Activated naive CD8-positive, alpha-beta T cell treated with anti-CD3 and anti-CD28 coated beads, Interleukin-2, amount 50 U/mL, for 24 hours (primary cell): ENCODE results near the gene DOCK7.

Experiments used
- ATAC-seq: fragments of 150-1000 bp; cut with Tn5 transposase; one replicate; pipeline ENCODE4 v1.10.0; 2021
- DNase-seq: peaks from one replicate; pipeline ENCODE4 v3.0.0; 2021
- H3K27ac Mint-ChIP-seq: one replicate; pipeline ENCODE4 v1.8.0; 2021; ENCODE audit warnings: mild to moderate bottlenecking, mixed read lengths
- H3K27me3 Mint-ChIP-seq: one replicate; pipeline ENCODE4 v1.8.0; 2021; ENCODE audit warnings: mixed read lengths
- H3K36me3 Mint-ChIP-seq: one replicate; pipeline ENCODE4 v1.8.0; 2021; ENCODE audit warnings: low read depth, mixed read lengths
- H3K4me1 Mint-ChIP-seq: one replicate; pipeline ENCODE4 v1.8.0; 2021; ENCODE audit warnings: mixed read lengths
- H3K4me3 Mint-ChIP-seq: one replicate; pipeline ENCODE4 v1.8.0; 2021; ENCODE audit warnings: mild to moderate bottlenecking, moderate library complexity, mixed read lengths
- H3K9me3 Mint-ChIP-seq: one replicate; pipeline ENCODE4 v1.8.0; 2021; ENCODE audit warnings: mixed read lengths

The DOCK7 gene

GRCh38 chr1:62450301-62450700, 237.9 kb downstream of the DOCK7 start:
- ATAC-seq (no peak), DNase-seq (no peak)
- Mint-ChIP-seq H3K9me3 (no peaks in the 10 kb centered on the region), H3K36me3 (peaks cover 64% of the 10 kb centered on the region), H3K4me1 (peaks cover 24% of the 10 kb centered on the region), H3K4me3 (no peak overlapping the region), H3K27me3 (no peaks in the 10 kb centered on the region), H3K27ac (peak overlapping the region; percentile 6)

GRCh38 chr1:62448221-62448933, 239.8 kb downstream of the DOCK7 start:
- Mint-ChIP-seq H3K27me3 (no peaks in the 10 kb centered on the region), H3K27ac (peak overlapping the region; percentile 31), H3K4me3 (no peak overlapping the region)

GRCh38 chr1:62444701-62445100, 243.5 kb downstream of the DOCK7 start:
- H3K9me3 Mint-ChIP-seq: no peaks in the 10 kb centered on the region
- H3K27me3 Mint-ChIP-seq: no peaks in the 10 kb centered on the region
- H3K36me3 Mint-ChIP-seq: peaks cover 69% of the 10 kb centered on the region
- DNase-seq (no peak), ATAC-seq (no peak)
- peaks cover 36% of the 10 kb centered on the region for H3K4me1 Mint-ChIP-seq
- H3K4me3 Mint-ChIP-seq: no peak overlapping the region
- no peak overlapping the region for H3K27ac Mint-ChIP-seq

More at GRCh38 chr1:62448221-62448933, 239.8 kb downstream of the DOCK7 start:
- Mint-ChIP-seq H3K4me1 (peaks cover 29% of the 10 kb centered on the region), H3K36me3 (peaks cover 68% of the 10 kb centered on the region), H3K9me3 (no peaks in the 10 kb centered on the region)
- DNase-seq: no peak
- no peak for ATAC-seq

- H3K36me3 Mint-ChIP-seq: peaks cover 45% of the 10 kb centered on the region
- H3K27me3 Mint-ChIP-seq: no peaks in the 10 kb centered on the region
- H3K9me3 Mint-ChIP-seq: peaks cover 3% of the 10 kb centered on the region
- peak overlapping the region; percentile 90 for H3K4me3 Mint-ChIP-seq
- DNase-seq (no peak), ATAC-seq (no peak)
- no peak overlapping the region for H3K27ac Mint-ChIP-seq
- peaks cover 46% of the 10 kb centered on the region for H3K4me1 Mint-ChIP-seq
Observed at GRCh38 chr1:62439652-62440371, 248.4 kb downstream of the DOCK7 start.

- ATAC-seq: no peak
- peaks cover 3% of the 10 kb centered on the region for H3K9me3 Mint-ChIP-seq
- DNase-seq: no peak
- H3K4me1 Mint-ChIP-seq: peaks cover 46% of the 10 kb centered on the region
- no peaks in the 10 kb centered on the region for H3K27me3 Mint-ChIP-seq
- peaks cover 37% of the 10 kb centered on the region for H3K36me3 Mint-ChIP-seq
- H3K4me3 Mint-ChIP-seq: peak overlapping the region; percentile 90
- H3K27ac Mint-ChIP-seq: peak overlapping the region; percentile 85
Observed at GRCh38 chr1:62438163-62438562, 250.0 kb downstream of the DOCK7 start.

GRCh38 chr1:62437273-62437940, 250.8 kb downstream of the DOCK7 start:
- no peaks in the 10 kb centered on the region for H3K27me3 Mint-ChIP-seq
- DNase-seq (peak; percentile 40), ATAC-seq (no peak)
- peaks cover 46% of the 10 kb centered on the region for H3K4me1 Mint-ChIP-seq
- peaks cover 3% of the 10 kb centered on the region for H3K9me3 Mint-ChIP-seq
- peak overlapping the region; percentile 90 for H3K4me3 Mint-ChIP-seq
- H3K27ac Mint-ChIP-seq: peak overlapping the region; percentile 100
- peaks cover 33% of the 10 kb centered on the region for H3K36me3 Mint-ChIP-seq

- peaks cover 3% of the 10 kb centered on the region for H3K9me3 Mint-ChIP-seq
- DNase-seq: peak; percentile 94
- peak; percentile 92 for ATAC-seq
Observed at GRCh38 chr1:62436466-62437272, 251.5 kb downstream of the DOCK7 start, which contains the start of gene USP1. USP1 (plus strand) TSS chr1:62437049; CDS start chr1:62439868, 2,819 bp downstream.

GRCh38 chr1:62436039-62436465, 252.1 kb downstream of the DOCK7 start:
- Mint-ChIP-seq H3K4me3 (peak overlapping the region; percentile 90), H3K4me1 (peaks cover 43% of the 10 kb centered on the region), H3K27me3 (no peaks in the 10 kb centered on the region), H3K9me3 (peaks cover 3% of the 10 kb centered on the region), H3K36me3 (peaks cover 21% of the 10 kb centered on the region), H3K27ac (peak overlapping the region; percentile 100)
- ATAC-seq (no peak), DNase-seq (peak; percentile 93)

More at GRCh38 chr1:62436466-62437272, 251.5 kb downstream of the DOCK7 start, which contains the start of gene USP1:
- Mint-ChIP-seq H3K36me3 (peaks cover 27% of the 10 kb centered on the region), H3K4me3 (peak within 1 kb of the TSS; percentile 90), H3K27ac (peak within 1 kb of the TSS; percentile 100), H3K4me1 (peaks cover 46% of the 10 kb centered on the region), H3K27me3 (no peaks in the 10 kb centered on the region)

GRCh38 chr1:62435231-62436038, 252.8 kb downstream of the DOCK7 start:
- DNase-seq: no peak
- peak overlapping the region; percentile 100 for H3K27ac Mint-ChIP-seq
- ATAC-seq: no peak
- H3K4me3 Mint-ChIP-seq: peak overlapping the region; percentile 90
- no peaks in the 10 kb centered on the region for H3K27me3 Mint-ChIP-seq
- H3K4me1 Mint-ChIP-seq: peaks cover 36% of the 10 kb centered on the region
- peaks cover 15% of the 10 kb centered on the region for H3K36me3 Mint-ChIP-seq
- peaks cover 3% of the 10 kb centered on the region for H3K9me3 Mint-ChIP-seq

GRCh38 chr1:62434618-62435001, 253.6 kb downstream of the DOCK7 start:
- peaks cover 13% of the 10 kb centered on the region for H3K36me3 Mint-ChIP-seq
- ATAC-seq (no peak), DNase-seq (no peak)
- peaks cover 3% of the 10 kb centered on the region for H3K9me3 Mint-ChIP-seq
- no peaks in the 10 kb centered on the region for H3K27me3 Mint-ChIP-seq
- H3K27ac Mint-ChIP-seq: peak overlapping the region; percentile 18
- H3K4me1 Mint-ChIP-seq: peaks cover 30% of the 10 kb centered on the region
- H3K4me3 Mint-ChIP-seq: peak overlapping the region; percentile 17

GRCh38 chr1:62433861-62434617, 254.1 kb downstream of the DOCK7 start:
- Mint-ChIP-seq H3K4me3 (peak overlapping the region; percentile 17), H3K27me3 (no peaks in the 10 kb centered on the region), H3K27ac (peak overlapping the region; percentile 54), H3K4me1 (peaks cover 26% of the 10 kb centered on the region), H3K36me3 (peaks cover 13% of the 10 kb centered on the region), H3K9me3 (peaks cover 3% of the 10 kb centered on the region)
- DNase-seq (no peak), ATAC-seq (no peak)

- Mint-ChIP-seq H3K27ac (no peak overlapping the region), H3K27me3 (no peaks in the 10 kb centered on the region), H3K36me3 (no peaks in the 10 kb centered on the region), H3K4me1 (peaks cover 2% of the 10 kb centered on the region), H3K4me3 (no peak overlapping the region), H3K9me3 (no peaks in the 10 kb centered on the region)
- DNase-seq: no peak
- ATAC-seq: no peak
Observed at GRCh38 chr1:62429581-62429980, 258.6 kb downstream of the DOCK7 start.

- no peak overlapping the region for H3K27ac Mint-ChIP-seq
- ATAC-seq (no peak), DNase-seq (no peak)
- no peaks in the 10 kb centered on the region for H3K27me3 Mint-ChIP-seq
- H3K9me3 Mint-ChIP-seq: no peaks in the 10 kb centered on the region
- no peaks in the 10 kb centered on the region for H3K36me3 Mint-ChIP-seq
- H3K4me1 Mint-ChIP-seq: no peaks in the 10 kb centered on the region
- no peak overlapping the region for H3K4me3 Mint-ChIP-seq
Observed at GRCh38 chr1:62428351-62428750, 259.8 kb downstream of the DOCK7 start.
